Heart right ventricle (tissue), 16 donors: ENCODE data around the gene ZCCHC7. TPM values are rescaled to one million over a fixed set of nuclear protein-coding genes. Genes with fewer than 3 reads are reported as not detected.

Source experiments
- ATAC-seq, 8 donors: fragments of 200-7000 bp; cut with Tn5 transposase; one replicate each; pipeline ENCODE4 v1.9.1; 2020; ENCODE audit warnings: mild to moderate bottlenecking in 8 of 8, moderate library complexity in 8 of 8, moderate number of reproducible peaks in 1 of 8
- DNase-seq, 2 donors: peaks; one replicate each; pipeline ENCODE4 v3.0.0-alpha.2; 2020
- H3K27ac ChIP-seq, 10 donors: fragments of 200-600 bp; sonication (generic) in 2 of 10; one replicate each; pipeline versions ENCODE4 v1.5.0 to v1.8.0; 2020 to 2022; ENCODE audit warnings: mild to moderate bottlenecking in 3 of 10
- H3K27me3 ChIP-seq, 7 donors: fragments of 200-600 bp; one replicate each; pipeline ENCODE4 v1.8.0; 2021 to 2022; ENCODE audit warnings: mild to moderate bottlenecking in 2 of 7
- H3K36me3 ChIP-seq, 9 donors: fragments of 200-600 bp; sonication (generic) in 1 of 9; one replicate each; pipeline versions ENCODE4 v1.5.0 to v1.8.0; 2020 to 2022; ENCODE audit warnings: mild to moderate bottlenecking in 2 of 9
- H3K4me1 ChIP-seq, 9 donors: fragments of 200-600 bp; sonication (generic) in 1 of 9; one replicate each; pipeline versions ENCODE4 v1.5.0 to v1.8.0; 2020 to 2022; ENCODE audit warnings: mild to moderate bottlenecking in 4 of 9
- H3K4me3 ChIP-seq, 10 donors: fragments of 200-600 bp; sonication (generic) in 2 of 10; one replicate each; pipeline versions ENCODE4 v1.5.0 to v1.8.0; 2020 to 2022; ENCODE audit warnings: mild to moderate bottlenecking in 7 of 10, moderate library complexity in 2 of 10
- H3K9me3 ChIP-seq, 11 donors: fragments of 200-600 bp in 10 of 11; sonication (generic) in 2 of 11; one replicate each; pipeline versions ENCODE4 v1.5.0 to v1.8.0; 2013 to 2022; ENCODE audit warnings: mild to moderate bottlenecking in 2 of 11, control low read depth in 1 of 11, moderate library complexity in 1 of 11
- WGBS, 2 donors: extraction: QIAGEN DNeasy Blood & Tissue Kit; methylation state at CpG; one replicate each; pipeline ENCODE4 v1.1.7; 2013; ENCODE audit warnings: inconsistent platforms in 1 of 2; 5-methylcytosine and 5-hydroxymethylcytosine counted together
- intact Hi-C, 10 donors: fragments of 100-400 bp; cut with DNase I; formaldehyde crosslinking; loops; one replicate each; pipeline versions ENCODE4 v1.11.1 to v1.14.2; 2022
- polyA plus RNA-seq, 2 donors: library from polyadenylated mRNA; stranded (reverse); fragments of 200-250 nt; gene quantifications; one replicate each; pipeline ENCODE4 v1.2.3, GENCODE V29; 2013
- total RNA-seq, 10 donors: library from RNA; stranded (reverse); fragmentation: NEBNext Ultra II Directional in 3 of 10; extraction: Animal tissue kit (Norgen Biotek cat#: 25700) in 3 of 10; gene quantifications; one replicate each; pipeline versions ENCODE4 v1.2.1 to v1.2.4, GENCODE V29; 2021 to 2023
- TF ChIP-seq, protein P1 (sequence below), 9 donors: fragments of 200-600 bp; sonication (generic) in 2 of 9; IDR thresholded peaks; one replicate each; pipeline versions ENCODE4 v1.5.0 to v1.8.0; 2021 to 2022; ENCODE audit warnings: antibody characterized with exemption in 9 of 9, mild to moderate bottlenecking in 5 of 9, moderate library complexity in 1 of 9
- donor health status: Arrhythmogenic right ventricular cardiomyopathy.
- donor health status: ischemic (EF 13 %, LVEDD 7.1; RV severe dilation, severe dysfunction).
- donor health status: healthy with polysubstance abuse.
- donor health status: DM: no; HTN: yes; CAD: no.
- donor health status: DM: no; HTN: no; CAD: no.
- donor health status: ischemic (EF 25% LVEDD 6.9; RV normal size, moderate dysfunction).
- donor health status: ischemic (EF 25% LVEDD 5.7; RV mildly dilated, moderate dysfunction).
- donor health status: healthy.
- donor health status: DM: yes; HTN: yes; CAD: no.
- donor health status: Ischemic cardiomyopathy.
- donor health status: ischemic (EF 35%, LVEDD 5.7; RV mildly dilated, moderate dysfunction).
- donor health status: nonischemic (EF 11% LVEDD 7.7; RV severe dilation, severe dysfunction).
- donor health status: DM: yes; HTN: yes; CAD: no.
- donor health status: PGD.
- donor health status: ischemic (EF 29% LVEDD 5.4; RV normal size, mild dysfunction).
- donor health status: nonischemic (EF 23%, LVEDD 6.1; RV moderate dilation, normal function).

Gene ZCCHC7
- total and polyA plus RNA-seq, 12 donors: 4.3 to 11.9 (median 8.9) TPM

DNA sequence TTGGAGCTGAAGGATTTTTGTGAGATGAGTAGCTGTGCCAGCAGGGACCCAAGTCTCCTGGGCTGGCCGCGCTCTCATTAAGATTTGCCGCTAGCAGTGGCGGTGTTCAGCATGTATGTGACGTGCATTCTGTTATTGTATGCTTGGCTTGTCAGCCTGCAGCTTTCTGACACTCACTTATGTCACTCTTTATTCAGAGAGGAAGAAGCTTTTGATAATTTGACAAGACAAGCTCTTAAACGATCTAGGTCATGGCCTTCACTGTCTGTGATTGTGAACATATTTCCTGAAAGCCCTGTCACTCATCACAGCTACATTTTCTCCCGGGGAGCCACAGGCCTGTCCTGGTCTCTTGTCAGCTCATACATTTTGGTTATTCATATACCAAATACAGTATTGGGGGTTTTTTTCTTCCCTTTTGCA is 203.9 kb downstream of the ZCCHC7 start:
- Histone ChIP-seq H3K4me1 (peaks cover 0 to 6% (median 0%) of the 10 kb centered on the region in 9 donors), H3K36me3 (peaks cover 0 to 18% (median 0%) of the 10 kb centered on the region in 9 donors), H3K27ac (no peak overlapping the region), H3K4me3 (no peak overlapping the region), H3K27me3 (no peaks in the 10 kb centered on the region), H3K9me3 (peaks cover 0 to 9% (median 0%) of the 10 kb centered on the region in 11 donors)
- intact Hi-C loops: loop anchor here in 1 of 10 donors (10.0 kb wide), 1 partner anchor 61 kb away; no protein-coding TSS in a partner anchor
- DNase-seq: no peak
- ATAC-seq: peak in 3 of 8 donors; percentile 46 to 74 (median 70)
- 62 to 64% methylated on average over 7 of the region's 7 CpGs for WGBS, 2 donors
- TF ChIP-seq, protein P1, sequence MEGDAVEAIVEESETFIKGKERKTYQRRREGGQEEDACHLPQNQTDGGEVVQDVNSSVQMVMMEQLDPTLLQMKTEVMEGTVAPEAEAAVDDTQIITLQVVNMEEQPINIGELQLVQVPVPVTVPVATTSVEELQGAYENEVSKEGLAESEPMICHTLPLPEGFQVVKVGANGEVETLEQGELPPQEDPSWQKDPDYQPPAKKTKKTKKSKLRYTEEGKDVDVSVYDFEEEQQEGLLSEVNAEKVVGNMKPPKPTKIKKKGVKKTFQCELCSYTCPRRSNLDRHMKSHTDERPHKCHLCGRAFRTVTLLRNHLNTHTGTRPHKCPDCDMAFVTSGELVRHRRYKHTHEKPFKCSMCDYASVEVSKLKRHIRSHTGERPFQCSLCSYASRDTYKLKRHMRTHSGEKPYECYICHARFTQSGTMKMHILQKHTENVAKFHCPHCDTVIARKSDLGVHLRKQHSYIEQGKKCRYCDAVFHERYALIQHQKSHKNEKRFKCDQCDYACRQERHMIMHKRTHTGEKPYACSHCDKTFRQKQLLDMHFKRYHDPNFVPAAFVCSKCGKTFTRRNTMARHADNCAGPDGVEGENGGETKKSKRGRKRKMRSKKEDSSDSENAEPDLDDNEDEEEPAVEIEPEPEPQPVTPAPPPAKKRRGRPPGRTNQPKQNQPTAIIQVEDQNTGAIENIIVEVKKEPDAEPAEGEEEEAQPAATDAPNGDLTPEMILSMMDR (IDR thresholded peaks at IDR 0.05): no peak

DNA sequence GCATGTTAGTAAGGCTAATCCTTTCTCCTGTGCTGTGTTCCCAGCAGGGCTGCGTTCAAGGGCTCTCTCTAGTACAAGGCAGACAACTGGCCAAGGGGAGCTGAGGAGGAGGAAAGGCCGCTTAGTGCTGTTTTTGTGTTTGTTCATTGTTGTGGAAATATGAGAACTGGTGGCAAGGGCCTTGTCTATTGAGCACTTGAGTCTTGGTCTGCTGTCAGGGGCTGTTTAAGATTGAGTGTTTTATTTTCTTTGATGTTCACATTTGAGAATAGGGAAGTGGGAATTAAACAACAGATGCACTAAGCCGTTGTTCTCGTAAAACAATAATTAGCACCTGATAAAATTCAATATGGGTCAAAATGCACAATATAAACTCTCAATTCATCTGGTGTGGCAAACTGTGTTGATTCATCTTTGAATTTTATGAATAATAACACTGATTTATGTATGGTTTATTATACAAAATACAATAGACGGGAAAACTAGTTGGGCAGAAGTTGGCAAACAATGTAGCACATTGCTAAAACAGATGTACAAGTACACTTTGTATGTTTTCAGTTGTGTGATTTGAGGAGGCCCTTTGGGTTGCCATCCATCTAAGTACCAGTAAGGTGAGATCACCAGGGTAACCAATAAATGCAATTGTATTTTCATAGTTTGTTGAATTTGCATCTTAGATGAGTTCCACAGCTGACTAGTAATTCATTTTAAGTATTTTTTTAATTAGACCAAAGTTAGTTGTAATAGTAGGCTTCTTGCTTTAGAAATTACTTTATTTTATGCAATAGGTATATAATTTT is 204.5 kb downstream of the ZCCHC7 start:
- Histone ChIP-seq H3K9me3 (peaks cover 0 to 7% (median 0%) of the 10 kb centered on the region in 11 donors), H3K27me3 (no peaks in the 10 kb centered on the region), H3K4me3 (no peak overlapping the region), H3K27ac (no peak overlapping the region), H3K4me1 (peaks cover 0 to 6% (median 0%) of the 10 kb centered on the region in 9 donors), H3K36me3 (peaks cover 0 to 13% (median 0%) of the 10 kb centered on the region in 9 donors)
- intact Hi-C loops: loop anchor here in 2 of 10 donors (1.0 to 10.0 kb wide), 2 partner anchors 12 to 60 kb away; no protein-coding TSS in a partner anchor
- ATAC-seq: peak in 3 of 8 donors; percentile 22 to 27 (median 26)
- TF ChIP-seq, protein P1 (IDR thresholded peaks at IDR 0.05): no peak
- WGBS, 2 donors: 86 to 90% methylated on average over 5 of the region's 5 CpGs
- DNase-seq: no peak

DNA sequence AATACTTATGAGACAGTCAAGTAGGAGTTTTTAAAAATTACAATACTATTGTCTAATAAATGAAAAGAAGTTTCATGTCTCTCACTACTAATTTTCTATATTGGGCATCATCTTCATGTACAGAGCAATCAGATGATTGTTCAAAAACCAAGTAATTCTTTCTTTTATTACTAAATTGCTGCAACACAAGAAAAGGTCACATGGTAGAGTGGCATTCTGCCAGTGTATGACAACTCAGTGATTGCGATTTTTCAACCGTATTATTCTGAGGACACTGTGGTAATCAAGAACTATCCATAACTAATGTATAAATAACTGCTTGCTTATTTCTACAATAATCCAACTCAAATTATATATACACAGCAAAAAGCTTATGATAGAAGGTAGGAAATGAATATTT is 205.4 kb downstream of the ZCCHC7 start:
- no peaks in the 10 kb centered on the region for H3K27me3 ChIP-seq
- no peaks in the 10 kb centered on the region for H3K9me3 ChIP-seq
- intact Hi-C loops: loop anchor here in 2 of 10 donors (1.0 to 10.0 kb wide), 2 partner anchors 12 to 59 kb away; no protein-coding TSS in a partner anchor
- peaks cover 0 to 7% (median 0%) of the 10 kb centered on the region in 9 donors for H3K36me3 ChIP-seq
- TF ChIP-seq, protein P1 (IDR thresholded peaks at IDR 0.05): no peak
- ATAC-seq (no peak), DNase-seq (no peak)
- H3K27ac ChIP-seq: no peak overlapping the region
- peaks cover 0 to 6% (median 0%) of the 10 kb centered on the region in 9 donors for H3K4me1 ChIP-seq
- H3K4me3 ChIP-seq: no peak overlapping the region
- 72 to 84% methylated on average over 2 of the region's 2 CpGs for WGBS, 2 donors

DNA sequence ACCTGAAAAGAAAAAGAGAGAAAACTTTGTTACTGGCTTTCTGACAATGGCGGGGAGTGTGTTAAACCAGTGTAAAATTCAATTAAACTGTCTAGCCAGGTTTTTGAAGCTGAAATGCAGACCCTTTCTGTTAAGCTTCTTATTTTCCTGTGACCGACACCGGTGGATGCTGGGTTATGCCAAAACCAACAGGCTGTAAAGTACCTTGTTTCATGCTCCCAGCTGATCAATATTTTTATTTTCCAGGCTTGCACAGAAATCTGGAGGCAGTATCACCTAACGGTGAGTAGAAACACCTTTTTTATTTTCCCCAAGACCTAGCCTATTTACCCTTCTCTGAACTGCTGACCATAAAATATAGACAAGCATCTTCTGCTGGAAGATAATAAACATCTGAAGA is 207.2 kb downstream of the ZCCHC7 start:
- DNase-seq: no peak
- TF ChIP-seq, protein P1 (IDR thresholded peaks at IDR 0.05): no peak
- no peak for ATAC-seq

More for the DNA sequence above, 207.2 kb downstream of the ZCCHC7 start:
- Histone ChIP-seq H3K27me3 (no peaks in the 10 kb centered on the region), H3K36me3 (peaks cover 0 to 5% (median 0%) of the 10 kb centered on the region in 9 donors), H3K4me1 (peaks cover 0 to 6% (median 0%) of the 10 kb centered on the region in 9 donors), H3K4me3 (no peak overlapping the region), H3K9me3 (no peaks in the 10 kb centered on the region), H3K27ac (no peak overlapping the region)
- intact Hi-C loops: loop anchor here in 1 of 10 donors (10.0 kb wide), 1 partner anchor 57 kb away; no protein-coding TSS in a partner anchor
- WGBS, 2 donors: 96 to 97% methylated on average over 4 of the region's 4 CpGs
